Progenitor cell of endocrine pancreas (in vitro differentiated cells): ENCODE data around the gene TPGS1. TPM values are rescaled to one million over a fixed set of nuclear protein-coding genes. Genes with fewer than 3 reads are reported as not detected.
A peak's percentile ranks its signal among the peaks of the same experiment; 100 is the strongest.

Source experiments
- DNase-seq: peaks from one replicate; pipeline ENCODE4 v3.0.0; 2021; ENCODE audit warnings: low spot score; ENCODE audit not compliant: unreplicated experiment
- H3K27ac Mint-ChIP-seq: 2 replicates; pipeline ENCODE4 v1.8.0; 2021; ENCODE audit warnings: mild to moderate bottlenecking, moderate library complexity, mixed read lengths
- H3K27me3 Mint-ChIP-seq: 2 replicates; pipeline ENCODE4 v1.8.0; 2021; ENCODE audit warnings: mixed read lengths
- H3K36me3 Mint-ChIP-seq: 2 replicates; pipeline ENCODE4 v1.8.0; 2022; ENCODE audit warnings: mixed read lengths; ENCODE audit not compliant: insufficient read depth
- H3K4me1 Mint-ChIP-seq: 2 replicates; pipeline ENCODE4 v1.8.0; 2021; ENCODE audit warnings: low read depth, mixed read lengths
- H3K4me3 Mint-ChIP-seq: 2 replicates; pipeline ENCODE4 v1.8.0; 2021; ENCODE audit warnings: low read depth, mild to moderate bottlenecking, moderate library complexity, mixed read lengths
- H3K9me3 Mint-ChIP-seq: 2 replicates; pipeline ENCODE4 v1.8.0; 2021; ENCODE audit warnings: low read depth, mixed read lengths
- CTCF ChIP-seq: fragments of 200-600 bp; sonication (generic); IDR thresholded peaks from one replicate; pipeline ENCODE4 v1.5.0; 2021; ENCODE audit warnings: antibody characterized with exemption, mild to moderate bottlenecking; ENCODE audit not compliant: unreplicated experiment
- total RNA-seq: library from RNA; stranded (reverse); gene quantifications from 2 replicates; pipeline ENCODE4 v1.2.1, GENCODE V29; 2021

The TPGS1 gene
- total RNA-seq, 1 donor from 2014 or later = 16.4 TPM

DNA sequence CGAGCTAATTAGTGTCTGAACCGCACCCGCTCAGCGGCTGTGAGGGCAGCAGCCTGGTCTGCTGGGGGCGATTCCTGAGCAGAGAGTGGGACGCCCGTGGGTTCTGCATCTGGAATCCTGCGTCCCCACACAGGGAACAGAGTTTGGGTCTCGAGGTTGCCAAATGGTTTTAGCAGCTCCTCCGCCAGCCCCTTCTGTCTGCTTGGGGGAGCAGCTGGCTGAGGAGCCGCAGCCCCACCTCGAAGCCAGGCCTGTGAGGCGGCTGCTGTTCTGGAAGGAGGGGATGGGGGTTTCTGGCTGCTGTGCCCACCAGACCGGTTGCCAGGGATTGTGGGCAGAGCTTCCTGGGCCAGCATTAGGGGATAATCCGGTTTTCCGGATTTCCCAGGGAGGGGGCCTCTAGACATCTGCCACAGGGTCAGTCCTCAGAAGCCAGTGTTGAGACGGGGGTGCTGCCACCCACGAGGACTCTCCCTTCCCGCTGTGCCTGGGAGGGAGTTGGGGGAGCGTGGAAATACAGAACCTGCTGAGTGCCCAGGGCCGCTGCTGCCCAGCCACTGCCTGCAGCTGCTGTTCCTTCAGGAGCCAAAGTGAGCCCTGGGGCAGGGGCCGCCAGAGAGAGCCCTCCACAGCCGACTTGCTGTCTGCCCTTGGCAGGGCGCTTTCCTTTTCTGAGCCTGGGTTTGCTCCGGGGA is 26.2 kb downstream of the TPGS1 start:
- TF ChIP-seq CTCF = no peak
- Mint-ChIP-seq H3K36me3 (peaks cover 3% of the 10 kb centered on the region), H3K4me1 (peaks cover 7% of the 10 kb centered on the region), H3K27me3 (no peaks in the 10 kb centered on the region), H3K4me3 (peak overlapping the region; percentile 82), H3K27ac (peak overlapping the region; percentile 67), H3K9me3 (no peaks in the 10 kb centered on the region)
- no peak for DNase-seq

DNA sequence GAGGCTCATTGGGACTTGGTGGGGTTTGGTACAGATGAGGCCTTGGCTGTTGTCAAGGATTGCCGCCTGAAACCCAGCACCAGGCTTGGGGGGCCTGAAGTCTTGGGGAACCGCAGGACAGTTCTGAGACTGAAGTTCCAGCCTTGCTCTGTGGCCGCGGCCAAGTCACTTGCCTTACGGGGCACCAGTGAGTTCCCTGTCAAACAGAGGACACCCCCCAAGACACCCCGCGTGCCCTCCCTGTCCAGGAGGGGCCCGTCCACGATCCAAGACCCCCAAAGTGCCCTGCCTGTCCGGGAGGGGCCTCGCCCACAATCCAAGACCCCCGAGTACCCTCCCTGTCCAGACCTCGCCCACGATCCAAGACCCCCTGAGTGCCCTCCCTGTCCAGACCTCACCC is 26.8 kb downstream of the TPGS1 start:
- no peak for TF ChIP-seq CTCF
- no peak overlapping the region for H3K27ac Mint-ChIP-seq
- peaks cover 4% of the 10 kb centered on the region for H3K36me3 Mint-ChIP-seq

DNA sequence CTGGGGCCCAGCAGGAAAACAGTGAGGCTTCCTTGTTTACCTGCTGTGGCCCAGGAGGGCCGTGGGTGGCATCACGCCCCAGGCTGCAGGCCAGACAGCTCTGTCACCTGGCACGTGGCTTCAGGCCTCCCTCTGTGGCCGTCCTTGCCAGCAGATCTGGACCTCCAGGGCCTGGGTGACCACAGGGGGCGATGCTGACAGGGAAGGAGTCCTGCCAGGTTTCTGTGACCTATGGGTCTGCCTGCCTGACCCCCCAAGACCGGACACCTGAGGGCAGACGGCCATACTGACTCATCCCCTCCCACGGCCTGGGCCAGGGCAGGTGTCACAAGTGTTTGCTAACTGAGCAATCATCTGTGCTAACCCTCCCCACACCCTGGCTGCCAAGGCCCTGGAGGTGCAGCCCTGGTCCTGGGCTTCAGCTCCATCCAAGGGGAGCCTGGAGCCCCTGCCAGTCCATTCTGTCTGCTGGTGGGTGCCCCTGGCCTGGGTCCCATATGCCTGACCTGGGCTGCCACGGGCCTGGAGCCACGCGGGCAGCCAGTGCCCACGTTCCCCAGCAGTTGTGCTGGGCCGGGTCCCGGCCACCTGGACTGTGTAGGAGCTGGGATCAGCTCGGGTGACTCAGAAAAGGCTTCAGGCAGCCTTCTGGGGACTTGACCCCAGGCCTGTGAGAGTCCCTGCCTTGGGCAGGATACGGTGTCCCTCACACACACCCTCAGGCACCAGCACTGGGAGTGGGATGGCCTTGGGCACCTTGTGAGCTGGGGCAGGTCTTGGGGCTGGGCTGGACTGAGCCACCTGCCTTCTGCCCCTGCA is 27.9 kb downstream of the TPGS1 start:
- TF ChIP-seq CTCF = no peak
- Mint-ChIP-seq H3K9me3 (no peaks in the 10 kb centered on the region), H3K4me1 (peaks cover 7% of the 10 kb centered on the region), H3K27me3 (no peaks in the 10 kb centered on the region), H3K4me3 (peak overlapping the region; percentile 55), H3K27ac (no peak overlapping the region), H3K36me3 (peaks cover 4% of the 10 kb centered on the region)
- no peak for DNase-seq

More for the DNA sequence above, 26.8 kb downstream of the TPGS1 start:
- no peaks in the 10 kb centered on the region for H3K27me3 Mint-ChIP-seq
- H3K4me1 Mint-ChIP-seq = peaks cover 7% of the 10 kb centered on the region
- no peaks in the 10 kb centered on the region for H3K9me3 Mint-ChIP-seq
- no peak for DNase-seq
- peak overlapping the region; percentile 82 for H3K4me3 Mint-ChIP-seq

GRCh38 chr19:536031-536880 is 29.0 kb downstream of the TPGS1 start:
- Mint-ChIP-seq H3K4me1 (peaks cover 7% of the 10 kb centered on the region), H3K27me3 (no peaks in the 10 kb centered on the region), H3K27ac (no peak overlapping the region), H3K4me3 (no peak overlapping the region), H3K9me3 (no peaks in the 10 kb centered on the region), H3K36me3 (peaks cover 4% of the 10 kb centered on the region)
- DNase-seq = no peak
- TF ChIP-seq CTCF = no peak

DNA sequence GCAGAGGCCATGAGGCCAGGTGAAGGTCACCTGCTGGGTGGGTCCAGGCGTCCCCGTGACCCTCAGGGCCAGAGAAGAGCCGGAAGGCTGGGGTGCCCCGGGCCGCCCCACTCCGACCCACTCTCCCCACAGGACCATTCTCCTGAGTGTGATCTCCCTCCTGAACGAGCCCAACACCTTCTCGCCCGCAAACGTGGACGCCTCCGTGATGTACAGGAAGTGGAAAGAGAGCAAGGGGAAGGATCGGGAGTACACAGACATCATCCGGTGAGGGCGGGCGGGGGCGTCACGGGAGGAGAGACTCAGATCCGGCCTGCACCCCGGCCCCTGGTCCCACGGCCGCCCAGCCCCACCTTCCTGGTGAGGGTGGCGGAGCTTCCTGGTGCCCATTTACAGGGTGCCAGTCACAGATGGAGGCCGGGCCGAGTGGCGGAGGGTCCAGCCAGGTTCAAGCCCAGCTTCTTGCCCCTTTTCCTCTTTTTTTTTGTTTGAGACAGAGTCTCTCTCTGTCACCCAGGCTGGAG is 29.6 kb downstream of the TPGS1 start:
- H3K27me3 Mint-ChIP-seq = no peaks in the 10 kb centered on the region
- H3K4me1 Mint-ChIP-seq = peaks cover 7% of the 10 kb centered on the region
- peaks cover 4% of the 10 kb centered on the region for H3K36me3 Mint-ChIP-seq
- H3K27ac Mint-ChIP-seq = no peak overlapping the region
- H3K9me3 Mint-ChIP-seq = no peaks in the 10 kb centered on the region
- H3K4me3 Mint-ChIP-seq = no peak overlapping the region
- TF ChIP-seq CTCF = no peak
- DNase-seq = no peak
